Esophagus muscularis mucosa (tissue), 4 donors: ENCODE measurements around the gene LTK. TPM values are rescaled to one million over a fixed set of nuclear protein-coding genes. Genes with fewer than 3 reads are reported as not detected.
A peak's percentile ranks its signal among the peaks of the same experiment; 100 is the strongest.

Experiments
- DNase-seq: peaks from one replicate; pipeline ENCODE4 v3.0.0-alpha.2; 2017; ENCODE audit errors: extremely low spot score
- H3K27ac ChIP-seq, 4 donors: fragments of 200-600 bp; sonication (generic); replicated peaks in 1 of 4; 1 replicate in 3 of 4; 2 replicates in 1 of 4; pipeline ENCODE4 v1.5.1; 2016 to 2019; ENCODE audit warnings: mild to moderate bottlenecking in 1 of 4
- H3K27me3 ChIP-seq, 4 donors: fragments of 200-600 bp; sonication (generic); one replicate each; pipeline versions ENCODE4 v1.5.1 to v1.6.0; 2016 to 2019
- H3K36me3 ChIP-seq, 4 donors: fragments of 200-600 bp; sonication (generic); one replicate each; pipeline ENCODE4 v1.5.1; 2016 to 2019
- H3K4me1 ChIP-seq, 4 donors: fragments of 200-600 bp; sonication (generic); one replicate each; pipeline ENCODE4 v1.5.1; 2016 to 2019
- H3K4me3 ChIP-seq, 4 donors: fragments of 200-600 bp; sonication (generic); 1 replicate in 2 of 4; 2 replicates in 2 of 4; pipeline ENCODE4 v1.5.1; 2016 to 2019; ENCODE audit warnings: mild to moderate bottlenecking in 4 of 4, moderate library complexity in 1 of 4
- H3K9me3 ChIP-seq, 4 donors: fragments of 200-600 bp; sonication (generic); 1 replicate in 3 of 4; 2 replicates in 1 of 4; pipeline ENCODE4 v1.5.1; 2016 to 2019
- CTCF ChIP-seq, 3 experiments: fragments of 200-600 bp in 2 of 3; fragments of 450-650 bp in 1 of 3; sonication (generic) in 2 of 3; IDR thresholded peaks; one replicate each; pipeline ENCODE4 v1.5.1; 2017 to 2019; ENCODE audit warnings: antibody characterized with exemption in 3 of 3, mild to moderate bottlenecking in 2 of 3, moderate library complexity in 1 of 3
- EP300 ChIP-seq: sonication (generic); formaldehyde crosslinking; IDR thresholded peaks from one replicate; pipeline ENCODE4 v1.6.1; 2017; ENCODE audit warnings: antibody characterized with exemption
- POLR2A ChIP-seq: fragments of 450-650 bp; IDR thresholded peaks from one replicate; pipeline ENCODE4 v1.6.1; 2017; ENCODE audit warnings: antibody characterized with exemption, moderate library complexity, mild to moderate bottlenecking, low read depth
- POLR2AphosphoS5 ChIP-seq, 2 donors: sonication (generic); formaldehyde crosslinking; IDR thresholded peaks; one replicate each; pipeline ENCODE4 v1.6.1; 2017; ENCODE audit warnings: antibody characterized with exemption in 2 of 2
- WGBS: methylation state at CpG from one replicate; pipeline ENCODE4 v1.1.5; 2018; 5-methylcytosine and 5-hydroxymethylcytosine counted together
- intact Hi-C: fragments of 100-400 bp; cut with DNase I; formaldehyde crosslinking; loops from one replicate; pipeline ENCODE4 v1.15.1; 2023
- total RNA-seq, 4 donors: library from RNA; depleted of rRNA; stranded (reverse); fragments of >200 nt; gene quantifications; one replicate each; pipeline versions ENCODE4 v1.1.0 to v1.2.1, GENCODE V29; 2016

LTK gene
- total RNA-seq, 4 donors from 2014 or later, result 0.33 to 2.4 (median 0.69) TPM; not detected in 1

DNA sequence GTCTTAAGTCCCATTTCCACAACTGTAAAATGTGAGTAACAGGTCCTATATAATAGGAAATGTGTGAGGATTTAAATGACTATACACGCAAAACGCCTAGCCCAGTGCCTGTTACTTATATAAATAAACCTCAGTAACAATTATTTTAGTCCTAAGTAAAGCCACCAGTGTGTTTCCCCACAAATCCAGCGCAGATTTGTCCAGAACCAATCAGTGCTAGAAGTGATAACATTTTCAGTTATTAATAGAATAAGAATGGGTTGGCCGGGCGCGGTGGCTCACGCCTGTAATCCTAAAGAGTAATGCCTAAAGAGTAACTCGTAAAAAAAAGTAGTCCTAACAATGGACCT, 29.9 kb upstream of the LTK start:
- no peak for TF ChIP-seq POLR2AphosphoS5 (IDR thresholded peaks at IDR 0.05)
- no peak for TF ChIP-seq POLR2A
- no peak for TF ChIP-seq CTCF (IDR thresholded peaks at IDR 0.05)
- no peak for TF ChIP-seq EP300
- H3K4me1 ChIP-seq, result peaks cover 9 to 19% (median 16%) of the 10 kb centered on the region in 4 donors
- WGBS, result 16% methylated on average over 8 of the region's 8 CpGs
- no peak for DNase-seq
- H3K27me3 ChIP-seq, result no peaks in the 10 kb centered on the region
- H3K4me3 ChIP-seq, result peak overlapping the region; percentile 74 to 99 (median 82)
- no peaks in the 10 kb centered on the region for H3K36me3 ChIP-seq
- H3K9me3 ChIP-seq, result no peaks in the 10 kb centered on the region
- H3K27ac ChIP-seq, result peak overlapping the region; percentile 72 to 80 (median 76)
- intact Hi-C loops, result no loop called here

- H3K4me1 ChIP-seq, result no peaks in the 10 kb centered on the region
- H3K36me3 ChIP-seq, result peaks cover 26 to 57% (median 49%) of the 10 kb centered on the region in 4 donors
- no peak overlapping the region for H3K27ac ChIP-seq
- H3K9me3 ChIP-seq, result no peaks in the 10 kb centered on the region
- TF ChIP-seq POLR2A (no peak), EP300 (no peak), CTCF (IDR thresholded peaks at IDR 0.05) (no peak), POLR2AphosphoS5 (IDR thresholded peaks at IDR 0.05) (no peak)
- H3K4me3 ChIP-seq, result no peak overlapping the region
- no peak for DNase-seq
- 89% methylated on average over 11 of the region's 11 CpGs for WGBS
- intact Hi-C loops, result no loop called here
- no peaks in the 10 kb centered on the region for H3K27me3 ChIP-seq
Measured at GRCh38 chr15:41536866-41537265, 23.2 kb upstream of the LTK start.

DNA sequence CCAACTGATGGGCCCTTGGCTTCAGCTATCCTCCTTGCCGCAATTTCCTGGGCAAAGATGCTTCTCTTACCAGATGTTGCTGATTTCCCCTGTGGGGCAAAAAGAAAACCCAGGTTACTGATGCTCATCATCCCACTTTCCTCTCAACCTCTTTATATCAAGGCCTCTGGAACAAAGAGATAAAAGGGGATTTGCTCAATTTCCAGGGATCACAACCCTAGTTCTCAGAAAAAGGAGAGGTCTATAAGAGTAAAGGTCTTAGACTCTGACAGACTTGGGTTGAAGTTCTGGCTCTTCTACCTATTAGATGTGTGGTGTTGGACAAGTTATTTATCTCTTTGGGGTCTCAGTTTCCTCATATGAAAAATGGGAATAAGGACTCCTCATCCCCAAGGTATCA, 21.9 kb upstream of the LTK start:
- Histone ChIP-seq H3K36me3 (peaks cover 26 to 70% (median 61%) of the 10 kb centered on the region in 4 donors), H3K27me3 (no peaks in the 10 kb centered on the region), H3K4me1 (no peaks in the 10 kb centered on the region), H3K9me3 (no peaks in the 10 kb centered on the region), H3K27ac (no peak overlapping the region), H3K4me3 (no peak overlapping the region)
- no peak for DNase-seq
- intact Hi-C loops, result no loop called here
- TF ChIP-seq POLR2AphosphoS5 (IDR thresholded peaks at IDR 0.05) (no peak), EP300 (no peak), CTCF (IDR thresholded peaks at IDR 0.05) (no peak), POLR2A (no peak)
- WGBS, result 68% methylated on average over 1 of the region's 1 CpG

- Histone ChIP-seq H3K27me3 (no peaks in the 10 kb centered on the region), H3K4me1 (no peaks in the 10 kb centered on the region), H3K9me3 (no peaks in the 10 kb centered on the region), H3K36me3 (peaks cover 56 to 100% (median 96%) of the 10 kb centered on the region in 4 donors), H3K27ac (no peak overlapping the region), H3K4me3 (no peak overlapping the region)
- no peak for DNase-seq
- intact Hi-C loops, result no loop called here
- TF ChIP-seq CTCF (IDR thresholded peaks at IDR 0.05) (no peak), POLR2AphosphoS5 (IDR thresholded peaks at IDR 0.05) (no peak), EP300 (no peak), POLR2A (no peak)
- WGBS, result 72% methylated on average over 6 of the region's 6 CpGs
Measured at GRCh38 chr15:41530363-41530956, 16.8 kb upstream of the LTK start.

- Histone ChIP-seq H3K27me3 (no peaks in the 10 kb centered on the region), H3K27ac (no peak overlapping the region), H3K4me1 (no peaks in the 10 kb centered on the region), H3K9me3 (no peaks in the 10 kb centered on the region), H3K4me3 (no peak overlapping the region), H3K36me3 (peaks cover 19 to 87% (median 69%) of the 10 kb centered on the region in 4 donors)
- TF ChIP-seq CTCF (IDR thresholded peaks at IDR 0.05) (no peak), EP300 (no peak), POLR2A (no peak), POLR2AphosphoS5 (IDR thresholded peaks at IDR 0.05) (no peak)
- DNase-seq, result no peak
- intact Hi-C loops, result no loop called here
- no CpG with 5 or more reads among the region's 5 CpGs for WGBS
Measured at GRCh38 chr15:41523097-41523496, 9.5 kb upstream of the LTK start.
